NCI-H345 treated with DMSO at 0.1 percent for 48 hours (cell line): ENCODE measurements around the gene GALNT10.
A peak's percentile ranks its signal among the peaks of the same experiment; 100 is the strongest.

Source experiments
- DNase-seq: peaks from one replicate; lab custom pipeline; 2025; ENCODE audit not compliant: unreplicated experiment; lab: John Stamatoyannopoulos, UW

GALNT10 gene

DNA sequence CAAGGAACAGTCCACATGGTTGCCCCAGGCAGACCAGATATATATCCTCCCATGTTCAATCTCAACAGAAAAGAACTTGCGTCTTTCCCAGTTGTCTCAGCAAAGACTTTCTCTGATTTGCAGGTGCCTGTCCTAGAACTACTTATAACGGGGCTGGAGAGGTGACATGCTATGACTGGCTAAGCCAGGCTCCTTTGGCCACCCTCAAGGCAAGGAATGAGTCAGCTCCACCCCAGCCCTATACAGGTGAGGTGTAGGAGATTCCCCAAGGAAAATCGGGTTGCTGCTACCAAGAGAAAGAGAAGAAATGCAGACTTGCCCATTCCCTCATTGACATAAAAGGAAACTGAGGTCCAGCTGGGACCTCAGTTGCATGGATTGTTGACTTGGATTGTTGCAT, 127.4 kb downstream of the GALNT10 start:
- no peak for DNase-seq

DNA sequence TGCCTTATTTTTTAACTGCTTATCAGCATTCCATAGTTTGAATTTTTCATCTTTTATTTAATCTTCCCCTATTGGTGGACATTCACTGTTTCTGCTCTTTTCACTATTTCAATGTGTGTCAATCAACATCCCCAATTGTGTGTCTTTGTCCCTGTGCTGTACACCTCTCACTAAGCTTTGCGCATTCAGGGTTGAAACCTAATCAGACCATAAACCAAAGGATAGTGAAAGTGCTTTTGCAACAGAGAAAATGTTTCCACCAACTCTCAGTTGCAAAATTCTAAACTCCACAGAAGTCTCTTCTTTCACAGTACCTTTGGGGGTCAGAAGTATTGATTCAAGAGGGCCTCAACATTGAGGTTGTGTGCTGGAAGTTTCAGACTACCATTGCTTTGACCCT, 128.2 kb downstream of the GALNT10 start:
- no peak for DNase-seq

DNA sequence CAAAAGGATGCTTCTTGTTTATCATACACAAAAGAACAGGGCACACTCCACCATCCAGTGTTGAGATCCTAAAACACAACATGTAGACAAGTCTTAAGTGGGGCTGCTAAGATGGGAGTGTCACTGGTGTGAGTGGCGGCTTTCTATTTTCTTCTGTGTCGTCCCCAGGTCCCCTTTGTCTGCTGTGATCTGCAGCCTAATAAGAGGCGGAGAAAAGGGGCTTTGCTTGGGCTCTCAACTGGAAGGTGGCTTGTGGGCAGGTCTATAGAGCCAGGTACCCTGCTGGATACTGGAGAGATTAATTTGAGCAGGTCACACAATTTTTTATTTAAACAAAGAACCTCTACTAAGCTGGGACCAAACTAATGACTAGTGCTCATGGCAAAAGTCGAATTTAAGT, 129.2 kb downstream of the GALNT10 start:
- DNase-seq = no peak

DNA sequence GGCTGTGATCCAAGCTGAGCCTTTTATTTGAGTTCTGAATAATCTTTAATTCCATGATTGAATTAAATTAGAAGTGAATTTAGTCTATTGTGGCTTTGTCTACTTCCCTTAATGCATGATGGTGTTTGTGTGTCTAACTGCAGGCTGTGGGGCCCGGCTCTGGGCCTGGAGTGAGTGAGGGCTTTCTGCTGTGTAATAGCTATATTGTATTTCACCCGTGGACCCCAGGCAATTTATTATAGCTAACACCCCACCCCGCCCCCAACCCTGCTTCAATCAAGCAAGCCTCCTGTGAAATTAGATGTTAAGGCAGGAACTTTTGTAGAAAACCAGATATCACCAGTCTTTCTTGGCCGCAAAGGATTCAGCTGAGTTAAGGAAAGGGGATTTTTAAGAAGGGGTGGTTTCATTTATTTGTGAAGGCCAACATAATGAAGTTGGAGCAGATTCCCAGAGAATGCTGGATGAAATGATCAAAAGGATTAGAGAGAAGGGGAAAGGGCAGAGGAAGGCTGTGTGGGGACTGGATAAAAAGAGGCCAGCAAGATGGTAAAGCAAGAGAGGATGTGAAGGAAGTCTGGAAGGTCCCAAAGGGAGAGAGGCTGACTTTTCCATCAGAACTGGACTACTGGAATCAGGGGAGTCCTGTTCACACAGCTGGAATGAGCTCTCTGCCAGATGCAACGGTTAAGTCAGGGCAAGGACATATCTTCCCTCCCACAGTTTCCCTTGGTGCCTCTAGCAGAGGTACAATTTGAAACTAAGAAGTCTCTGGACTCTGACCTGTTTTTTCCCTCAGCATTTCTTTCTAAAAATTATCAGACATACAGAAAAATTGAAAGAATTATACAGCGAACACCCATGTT, 129.9 kb downstream of the GALNT10 start:
- no peak for DNase-seq

DNA sequence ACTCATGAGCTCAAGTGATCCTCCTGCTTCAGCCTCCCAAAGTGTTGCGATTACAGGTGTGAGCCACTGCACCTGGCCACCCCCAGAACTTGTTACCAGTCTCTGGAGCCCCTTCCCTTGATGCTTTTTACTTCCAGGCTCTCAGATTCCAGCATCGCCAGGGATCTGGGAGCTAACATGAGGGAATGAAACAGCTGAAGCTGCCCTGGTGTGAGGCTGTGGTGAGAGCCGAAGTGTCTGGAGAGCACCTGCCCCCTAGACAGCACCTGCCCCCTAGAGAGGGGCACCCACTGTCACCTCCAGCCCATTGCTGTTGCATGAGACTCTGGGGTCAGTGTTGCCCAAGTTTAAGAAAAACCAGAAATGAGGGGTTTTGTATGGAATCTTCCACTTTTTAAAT, 131.0 kb downstream of the GALNT10 start:
- DNase-seq = no peak

DNA sequence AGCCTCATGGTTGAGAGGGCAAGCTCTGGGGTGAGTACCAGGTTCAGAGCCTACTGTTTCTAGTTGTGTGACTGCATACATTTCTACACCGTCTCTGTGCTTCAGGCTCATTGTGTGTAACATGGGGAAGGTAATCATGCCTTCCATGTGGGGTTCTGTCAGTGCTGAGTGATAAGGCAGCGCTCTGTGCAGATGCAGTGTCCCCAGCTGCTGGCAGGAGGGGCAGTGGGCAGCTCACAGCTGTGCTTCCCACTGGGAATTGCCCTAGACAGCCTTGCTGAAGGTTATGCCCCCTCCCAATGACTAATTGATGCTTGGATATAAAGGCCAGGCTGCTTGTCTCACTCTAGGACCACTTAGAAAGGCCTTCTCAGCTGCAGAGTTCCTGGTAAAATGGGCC, 133.5 kb downstream of the GALNT10 start:
- DNase-seq = no peak

DNA sequence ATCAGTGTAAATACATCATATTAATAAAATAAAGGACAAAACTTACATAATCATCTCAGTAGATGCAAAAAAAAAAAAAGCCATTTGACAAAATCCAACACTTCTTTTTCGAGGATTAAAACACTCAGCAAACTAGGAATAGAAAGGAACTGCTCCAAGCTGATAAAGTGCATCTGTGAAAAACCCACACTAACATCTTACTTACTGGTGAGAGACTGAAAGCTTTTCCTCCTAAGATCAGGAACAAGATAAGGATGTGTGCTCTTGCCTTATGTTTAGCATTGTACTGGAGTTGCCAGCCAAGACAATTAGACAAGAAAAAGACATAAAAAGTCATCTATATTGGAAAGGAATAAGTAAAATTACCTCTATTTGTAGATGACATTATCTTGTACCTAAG, 135.0 kb downstream of the GALNT10 start:
- DNase-seq = no peak

DNA sequence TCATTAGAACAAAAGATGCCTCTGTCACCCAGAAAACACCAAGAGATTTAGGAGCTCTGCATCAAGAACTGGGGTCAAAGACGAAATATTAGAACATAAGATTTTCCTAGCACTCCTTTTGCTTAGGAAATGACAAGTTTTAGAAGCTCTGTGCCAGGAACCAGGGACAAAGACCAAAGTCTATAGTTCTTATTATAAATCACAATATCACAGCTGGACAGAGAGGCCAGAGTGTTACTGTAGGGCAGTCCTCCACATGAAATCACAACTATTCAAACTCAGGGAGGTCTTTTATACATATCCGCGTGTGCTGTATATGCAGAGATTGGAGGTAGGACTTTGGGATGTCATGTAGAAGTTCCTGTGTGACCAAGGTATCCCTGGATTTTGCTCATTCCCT, 138.5 kb downstream of the GALNT10 start:
- DNase-seq = no peak

DNA sequence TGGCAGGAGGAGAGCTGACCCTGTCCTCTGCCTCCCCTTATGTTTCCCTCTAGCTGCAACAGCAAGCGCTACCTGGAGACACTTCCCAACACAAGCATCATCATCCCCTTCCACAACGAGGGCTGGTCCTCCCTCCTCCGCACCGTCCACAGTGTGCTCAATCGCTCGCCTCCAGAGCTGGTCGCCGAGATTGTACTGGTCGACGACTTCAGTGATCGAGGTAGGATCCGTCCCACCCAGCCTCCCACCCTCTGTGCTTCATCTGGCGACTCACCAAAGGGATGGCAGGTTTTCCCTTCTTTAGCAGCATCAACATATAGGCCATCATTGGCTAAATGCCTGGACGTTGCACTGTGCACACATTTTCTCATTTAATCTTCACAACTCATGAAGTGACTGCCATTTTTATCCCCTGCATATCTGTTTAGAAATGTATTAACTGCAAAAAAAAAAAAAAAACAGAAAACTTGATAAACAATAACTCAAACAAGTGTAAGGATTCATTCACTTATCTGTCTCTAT, 139.0 kb downstream of the GALNT10 start:
- DNase-seq = no peak

DNA sequence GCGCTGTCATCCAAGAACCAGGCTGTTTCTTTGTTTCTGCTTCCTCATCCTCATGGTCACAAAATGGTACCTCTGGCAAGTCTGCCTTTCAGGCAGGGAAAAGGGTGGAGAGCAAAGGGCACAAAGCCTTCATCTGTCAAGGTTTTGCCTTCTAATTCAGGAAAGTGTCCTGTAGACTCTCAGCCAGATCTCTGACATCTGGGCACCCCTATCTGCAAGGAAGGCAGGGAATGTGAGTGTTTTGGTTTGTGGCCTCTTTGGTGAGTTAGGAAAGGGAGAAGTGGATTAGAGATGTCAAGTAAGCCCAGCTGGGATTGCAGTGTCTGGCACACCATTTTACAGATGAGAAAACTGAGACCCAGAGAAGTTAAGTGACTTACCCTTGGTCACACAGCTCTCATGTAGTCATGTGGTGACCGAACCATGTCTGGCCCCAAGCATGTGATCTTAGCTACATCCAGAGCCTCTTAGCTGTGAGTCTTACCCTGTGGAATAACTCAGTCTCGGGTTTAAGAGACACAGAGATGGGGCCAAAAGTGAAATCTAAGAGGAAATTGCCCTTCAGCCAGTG, 139.6 kb downstream of the GALNT10 start:
- DNase-seq = no peak

DNA sequence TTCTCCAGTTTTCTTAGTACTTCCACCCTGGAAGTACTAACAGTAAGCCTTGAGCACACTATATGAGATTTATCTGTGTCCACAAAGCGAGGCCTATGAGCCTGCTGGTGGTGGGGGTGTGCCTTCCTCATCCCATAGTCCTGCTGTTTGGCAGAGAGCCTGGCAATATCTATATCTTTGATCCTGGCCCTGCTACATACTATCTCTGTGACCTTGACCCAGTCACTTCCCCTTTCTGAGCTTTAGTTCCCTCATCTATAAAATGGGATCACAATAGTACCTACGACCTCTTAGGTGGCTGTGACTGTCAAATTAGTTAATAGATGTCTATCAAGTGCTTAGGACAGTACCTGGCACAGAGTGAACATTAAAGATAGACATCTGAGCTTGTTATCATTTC, 140.7 kb downstream of the GALNT10 start:
- DNase-seq = no peak

DNA sequence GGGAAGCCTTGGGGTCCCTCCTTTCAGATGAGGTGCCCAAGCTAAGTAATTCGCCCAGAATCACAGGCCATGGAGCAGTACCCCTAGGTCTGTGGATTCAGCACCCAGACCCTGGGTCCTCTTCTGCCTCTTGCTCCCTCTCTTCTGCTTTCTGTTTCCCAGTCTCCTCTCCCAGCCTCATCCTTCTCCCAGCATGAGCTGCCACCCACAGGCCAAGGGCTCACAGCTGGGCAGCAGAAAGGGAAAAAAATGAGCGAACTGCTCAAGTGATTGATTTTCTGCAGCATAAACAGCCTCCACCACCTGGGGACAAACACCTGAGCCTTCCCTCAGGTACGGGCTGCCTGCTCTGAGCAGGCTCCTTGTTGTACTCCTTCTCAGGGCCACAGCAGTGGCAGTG, 141.4 kb downstream of the GALNT10 start:
- DNase-seq = peak; percentile 21

DNA sequence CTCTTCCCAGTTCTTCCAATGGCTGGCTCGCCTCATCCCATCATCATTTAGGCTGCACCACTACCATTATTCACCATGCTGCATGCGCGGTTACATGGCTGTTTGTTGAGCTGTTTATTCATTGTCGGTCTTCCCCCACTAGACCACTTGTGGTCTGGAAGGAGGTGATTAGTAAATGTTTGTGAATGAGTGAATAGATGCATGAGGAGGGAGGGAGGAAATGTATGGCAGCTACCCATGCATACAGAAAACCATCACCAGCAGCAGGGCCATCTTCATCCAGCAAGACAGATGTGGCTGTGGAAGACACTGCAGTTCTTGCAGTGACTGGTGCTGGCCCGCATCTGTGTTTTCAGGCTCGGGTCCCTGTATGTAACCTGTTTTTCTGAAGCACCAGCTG, 141.9 kb downstream of the GALNT10 start:
- no peak for DNase-seq

DNA sequence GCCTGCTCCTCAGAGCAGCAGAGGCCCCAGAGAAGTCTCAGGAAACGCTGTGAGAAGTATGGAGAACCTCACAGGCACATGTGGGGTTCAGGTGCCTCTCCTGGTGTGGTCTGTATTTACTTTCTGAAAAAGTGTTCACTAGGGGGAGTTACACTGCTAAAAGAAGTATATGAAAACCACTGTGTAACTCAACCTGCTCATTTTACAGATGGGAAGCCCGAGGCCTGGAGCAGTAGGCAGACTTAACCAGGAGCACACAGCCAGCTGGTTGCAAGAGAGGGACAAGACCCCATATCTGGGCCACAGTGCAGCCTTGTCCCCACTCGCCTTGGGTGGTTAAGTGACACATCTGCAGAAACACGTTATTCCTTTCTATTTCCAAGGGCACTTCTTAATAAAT, 142.5 kb downstream of the GALNT10 start:
- no peak for DNase-seq

DNA sequence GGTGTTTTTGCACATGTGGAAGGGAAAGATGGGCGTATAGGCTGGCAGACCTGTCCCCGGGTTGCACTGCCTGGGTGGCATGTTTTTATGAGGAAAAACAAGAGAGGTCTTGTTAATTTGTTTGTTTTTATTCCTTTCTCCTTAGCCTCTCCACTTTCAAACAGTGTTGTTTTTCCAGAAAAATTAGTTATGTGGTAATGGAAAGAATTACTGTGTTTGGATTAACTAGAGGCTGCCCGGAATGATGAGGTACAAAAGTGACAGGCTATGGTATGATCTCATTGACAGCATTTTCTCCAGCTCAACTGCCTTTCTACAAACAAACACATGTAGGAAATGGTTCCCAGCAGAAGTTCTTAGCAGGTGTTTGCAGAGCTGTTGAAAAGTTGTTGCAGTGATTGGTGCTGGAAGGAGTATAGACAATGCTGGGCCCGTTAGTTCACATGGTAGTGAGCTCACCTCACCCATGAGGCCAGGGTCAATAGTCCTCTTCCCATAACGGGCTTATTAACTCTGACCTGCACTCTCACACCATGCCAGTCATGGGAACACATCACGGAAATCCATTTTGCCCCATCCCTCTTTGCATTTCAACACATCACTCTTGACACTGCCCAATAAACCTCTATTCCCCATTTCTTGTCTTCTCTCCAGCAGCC, 144.0 kb downstream of the GALNT10 start:
- DNase-seq = no peak

DNA sequence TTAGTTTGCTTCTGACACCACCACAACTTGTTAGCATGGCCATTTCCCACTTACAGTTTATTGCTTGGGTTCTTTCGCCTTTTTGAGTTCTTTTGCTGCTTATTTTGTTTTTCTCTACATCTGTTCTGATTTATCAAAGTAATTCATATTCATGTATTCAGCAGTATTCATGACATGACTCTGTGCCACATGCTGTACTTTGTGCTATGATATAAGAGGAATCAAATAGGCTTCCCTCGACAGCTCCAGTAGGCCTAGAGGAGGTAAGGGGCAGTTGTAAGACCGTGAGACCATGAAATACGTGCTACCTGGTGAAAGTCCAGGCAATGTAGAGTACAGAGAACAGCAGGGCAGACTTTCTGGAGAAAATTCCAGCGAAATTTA, 144.5 kb downstream of the GALNT10 start:
- no peak for DNase-seq

DNA sequence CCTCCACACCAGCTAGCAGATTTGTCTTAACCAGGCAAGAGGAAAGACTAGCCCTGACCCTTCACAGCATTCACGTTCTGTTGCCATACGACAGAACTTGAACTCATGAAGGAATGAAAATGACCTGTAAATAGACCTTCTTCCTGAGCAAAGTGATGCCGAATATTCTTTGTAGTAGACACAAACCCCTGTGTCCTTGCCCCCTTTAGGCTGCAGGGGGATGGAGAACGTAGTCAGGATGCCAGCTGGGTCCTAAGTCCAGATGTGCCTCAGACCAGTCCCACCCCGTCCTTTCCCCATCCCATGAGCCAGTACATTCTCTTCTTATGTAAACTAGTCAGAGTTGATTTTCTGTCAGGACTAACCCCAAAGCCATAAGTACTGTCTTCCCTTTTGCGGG, 151.1 kb downstream of the GALNT10 start:
- DNase-seq = no peak

DNA sequence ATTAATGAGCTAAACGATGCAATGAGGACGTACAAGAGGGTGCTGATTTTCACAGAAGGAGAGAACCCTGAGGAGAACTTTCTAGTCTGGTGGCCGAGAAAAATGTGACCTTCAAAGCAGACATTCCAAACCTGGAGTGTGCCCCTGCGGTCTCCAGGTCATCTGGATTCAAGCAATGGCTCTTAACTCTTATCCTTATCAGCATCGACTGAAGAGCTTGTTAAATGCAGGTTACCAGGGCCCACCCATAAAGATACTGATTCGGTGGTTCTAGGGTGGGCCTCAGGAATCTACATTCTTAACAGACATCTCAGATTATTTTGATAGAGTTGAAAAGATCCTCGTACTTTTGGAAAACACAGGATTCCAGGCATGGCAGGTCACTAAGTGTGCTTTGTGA, 151.7 kb downstream of the GALNT10 start:
- DNase-seq = no peak

DNA sequence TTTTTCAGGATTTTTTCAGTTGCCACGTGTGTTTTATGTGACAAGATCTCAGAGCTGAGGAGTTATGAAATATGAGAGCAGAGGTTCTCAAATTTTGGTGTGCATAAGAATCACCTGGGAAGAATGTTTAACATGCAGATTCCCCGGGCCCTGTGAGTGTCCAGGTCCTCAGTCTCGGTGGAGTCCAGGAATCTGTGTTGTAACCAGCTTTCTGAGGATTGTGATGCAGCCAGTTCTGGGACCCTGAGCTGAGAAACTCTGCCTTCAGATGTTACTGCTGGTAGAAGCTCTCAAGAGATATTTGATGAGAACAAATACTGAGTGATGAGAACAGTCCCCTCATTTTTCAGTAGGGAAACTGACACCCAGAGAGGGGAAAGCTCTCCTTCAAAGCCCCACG, 152.4 kb downstream of the GALNT10 start:
- DNase-seq = no peak

DNA sequence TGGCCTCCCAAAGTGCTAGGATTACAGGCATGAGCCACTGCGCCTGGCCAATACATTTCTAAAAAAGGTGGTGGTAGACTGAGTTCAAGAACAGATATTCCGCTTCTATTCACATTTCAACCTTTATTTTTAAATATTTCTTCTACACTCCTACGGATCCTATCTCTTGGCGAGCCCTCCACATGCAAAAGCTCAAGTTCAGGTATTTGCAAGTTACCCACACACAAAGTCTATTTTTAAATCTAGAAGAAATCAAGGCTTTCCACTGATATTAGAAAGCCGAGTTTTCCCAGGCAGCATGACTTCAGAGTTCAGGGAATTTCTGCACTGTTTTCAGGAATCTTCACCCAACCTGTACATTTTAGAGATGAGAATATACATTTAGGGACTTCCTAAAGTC, 153.9 kb downstream of the GALNT10 start:
- no peak for DNase-seq

DNA sequence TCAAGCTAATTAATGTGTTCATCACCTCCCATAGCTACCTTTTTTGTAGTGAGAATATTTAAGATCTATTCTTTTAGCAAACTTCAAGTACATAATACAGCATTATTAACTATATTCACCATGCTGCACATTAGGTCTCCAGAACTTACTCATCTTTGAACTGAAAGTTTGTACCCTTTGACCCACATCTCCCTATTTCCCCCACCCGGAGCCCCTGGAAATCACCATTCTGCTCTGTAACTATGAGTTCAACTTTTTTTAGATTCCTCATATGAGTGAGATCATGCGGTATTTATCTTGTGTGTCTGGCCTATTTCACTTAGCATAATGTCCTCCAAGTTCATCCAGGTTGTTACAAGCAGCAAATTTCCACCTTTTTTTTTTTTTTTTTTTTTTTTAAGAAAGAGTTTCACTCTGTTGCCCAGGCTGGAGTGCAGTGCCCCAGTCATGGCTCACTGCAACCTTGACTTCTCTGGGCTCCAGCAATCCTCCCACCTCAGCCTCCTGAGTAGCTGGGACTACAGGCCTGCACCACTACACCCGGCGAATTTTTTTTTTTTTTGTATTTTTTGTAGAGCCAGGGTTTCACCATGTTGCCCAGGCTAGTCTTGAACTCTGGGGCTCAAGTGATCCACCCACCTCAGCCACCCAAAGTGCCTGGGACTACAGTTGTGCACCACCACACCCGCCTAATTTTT, 154.9 kb downstream of the GALNT10 start:
- no peak for DNase-seq

DNA sequence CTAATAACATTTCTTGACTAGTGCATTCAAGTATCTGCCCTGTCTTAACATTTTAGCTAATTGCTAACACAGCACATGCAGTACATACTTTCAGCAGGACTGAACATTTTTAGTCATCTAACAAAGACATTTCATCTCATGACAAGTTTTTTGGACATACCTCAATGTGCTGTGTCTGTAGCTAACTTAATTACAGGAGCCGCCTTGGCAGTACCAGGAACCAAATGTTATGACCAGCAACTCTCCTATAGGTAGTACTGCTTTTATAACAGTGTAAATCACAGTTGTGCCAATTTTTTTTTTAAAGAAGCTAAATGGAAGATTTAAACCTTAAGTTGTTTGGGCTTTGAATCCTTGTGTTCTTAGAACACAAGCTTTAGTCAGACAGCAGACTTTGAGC, 155.9 kb downstream of the GALNT10 start:
- DNase-seq = no peak
